Transverse colon (tissue), 4 donors: ENCODE data around the gene UBASH3B. TPM values are rescaled to one million over a fixed set of nuclear protein-coding genes. Genes with fewer than 3 reads are reported as not detected.
"Not testable (repeated sequence)": the region's sequence is repeated elsewhere in the genome, so short reads cannot be mapped to it uniquely, and the experiment has no call there.

Experiments
- DNase-seq: peaks from one replicate; pipeline ENCODE4 v3.0.0-alpha.2; 2019
- H3K27ac ChIP-seq, 4 donors: fragments of 200-600 bp; sonication (generic); 2 replicates each; pipeline ENCODE4 v1.5.1; 2016 to 2018; ENCODE audit warnings: inconsistent platforms in 4 of 4
- H3K27me3 ChIP-seq: fragments of 200-600 bp; sonication (generic); 2 replicates; pipeline ENCODE4 v1.5.1; 2017; ENCODE audit warnings: inconsistent platforms
- H3K36me3 ChIP-seq, 4 donors: fragments of 200-600 bp; sonication (generic); 2 replicates each; pipeline ENCODE4 v1.5.1; 2017 to 2019; ENCODE audit warnings: inconsistent platforms in 4 of 4
- H3K4me1 ChIP-seq, 4 donors: fragments of 200-600 bp; sonication (generic); 2 replicates each; pipeline ENCODE4 v1.5.1; 2017 to 2020; ENCODE audit warnings: inconsistent platforms in 4 of 4
- H3K4me3 ChIP-seq, 4 donors: fragments of 200-600 bp; sonication (generic); 1 replicate in 1 of 4; 2 replicates in 3 of 4; pipeline versions ENCODE4 v1.5.1 to v1.6.1; 2017 to 2019; ENCODE audit warnings: inconsistent platforms in 4 of 4
- H3K9me3 ChIP-seq, 2 donors: fragments of 200-600 bp; sonication (generic); 2 replicates each; pipeline ENCODE4 v1.5.1; 2017 to 2019; ENCODE audit warnings: inconsistent platforms in 2 of 2
- EP300 ChIP-seq: sonication (generic); formaldehyde crosslinking; IDR thresholded peaks from one replicate; pipeline ENCODE4 v1.6.1; 2017; ENCODE audit warnings: antibody characterized with exemption, low read depth
- POLR2A ChIP-seq: fragments of 450-650 bp; IDR thresholded peaks from one replicate; pipeline ENCODE4 v1.6.1; 2016; ENCODE audit warnings: antibody characterized with exemption, mild to moderate bottlenecking, moderate library complexity
- POLR2AphosphoS5 ChIP-seq, 3 donors: sonication (generic); formaldehyde crosslinking; IDR thresholded peaks; one replicate each; pipeline ENCODE4 v1.6.1; 2016; ENCODE audit warnings: antibody characterized with exemption in 3 of 3
- WGBS, 2 donors: methylation state at CpG; one replicate each; pipeline ENCODE4 v1.1.5; 2018; ENCODE audit warnings: low coverage in 1 of 2; 5-methylcytosine and 5-hydroxymethylcytosine counted together
- in situ Hi-C, 4 donors: fragments of 200-750 bp; cut with MboI; loops; one replicate each; pipeline versions ENCODE4 v1.15.0 to v1.15.1; 2017; ENCODE audit warnings: low sequenced_read_pairs in 3 of 4, low pct_ligation_motif_present in 1 of 4, low pct_unique_long_range_greater_than_20kb in 1 of 4
- intact Hi-C: fragments of 100-400 bp; cut with DNase I; formaldehyde crosslinking; loops from one replicate; pipeline ENCODE4 v1.15.1; 2023; ENCODE audit warnings: low total_unique reads
- total RNA-seq, 4 donors: library from RNA; depleted of rRNA; stranded (reverse); fragments of >200 nt; gene quantifications; one replicate each; pipeline ENCODE4 v1.1.0, GENCODE V29; 2016
- TF ChIP-seq, protein P1 (sequence below), 5 experiments: fragments of 200-600 bp in 3 of 5; fragments of 450-650 bp in 2 of 5; sonication (generic) in 3 of 5; IDR thresholded peaks; 1 replicate in 2 of 5; 2 replicates in 3 of 5; pipeline ENCODE4 v1.5.1; 2016 to 2017; ENCODE audit warnings: antibody characterized with exemption in 5 of 5, inconsistent platforms in 3 of 5, mild to moderate bottlenecking in 2 of 5, moderate library complexity in 1 of 5

UBASH3B gene
- total RNA-seq, 4 donors from 2014 or later: 2.0 to 101 (median 17.0) TPM

DNA sequence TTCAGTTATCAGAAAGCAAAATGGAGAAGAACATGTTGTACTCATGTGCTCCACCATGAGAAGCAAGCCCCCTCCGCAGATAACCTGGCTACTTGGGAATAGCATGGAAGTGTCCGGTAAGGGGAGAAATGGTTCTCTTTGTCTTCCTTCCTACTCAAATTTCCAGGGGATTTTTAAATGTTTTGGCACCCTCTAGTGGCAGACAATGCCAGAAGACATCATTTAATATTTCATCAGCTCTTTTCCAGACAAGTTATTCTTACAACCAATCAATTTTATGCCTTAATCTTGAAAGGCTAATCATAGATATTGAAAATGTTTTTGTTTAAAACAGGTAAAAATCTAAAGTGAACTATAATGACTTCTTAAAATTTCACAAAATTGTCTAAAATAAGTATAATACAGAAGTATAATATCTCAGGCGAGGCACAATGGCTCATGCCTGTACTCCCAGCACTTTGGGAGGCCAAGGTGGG, 198.5 kb downstream of the UBASH3B start:
- in situ Hi-C loops (loop anchor here in 3 of 4 donors (5.0 to 25.0 kb wide), 4 partner anchors 57 to 217 kb away; no protein-coding TSS in a partner anchor), intact Hi-C loops (no loop called here)
- H3K4me1 ChIP-seq: no peaks in the 10 kb centered on the region
- 37 to 40% methylated on average over 3 of the region's 3 CpGs for WGBS, 2 donors
- no peaks in the 10 kb centered on the region for H3K36me3 ChIP-seq
- H3K9me3 ChIP-seq: no peaks in the 10 kb centered on the region
- H3K27me3 ChIP-seq: no peaks in the 10 kb centered on the region
- no peak overlapping the region for H3K27ac ChIP-seq
- H3K4me3 ChIP-seq: no peak overlapping the region
- TF ChIP-seq, protein P1, sequence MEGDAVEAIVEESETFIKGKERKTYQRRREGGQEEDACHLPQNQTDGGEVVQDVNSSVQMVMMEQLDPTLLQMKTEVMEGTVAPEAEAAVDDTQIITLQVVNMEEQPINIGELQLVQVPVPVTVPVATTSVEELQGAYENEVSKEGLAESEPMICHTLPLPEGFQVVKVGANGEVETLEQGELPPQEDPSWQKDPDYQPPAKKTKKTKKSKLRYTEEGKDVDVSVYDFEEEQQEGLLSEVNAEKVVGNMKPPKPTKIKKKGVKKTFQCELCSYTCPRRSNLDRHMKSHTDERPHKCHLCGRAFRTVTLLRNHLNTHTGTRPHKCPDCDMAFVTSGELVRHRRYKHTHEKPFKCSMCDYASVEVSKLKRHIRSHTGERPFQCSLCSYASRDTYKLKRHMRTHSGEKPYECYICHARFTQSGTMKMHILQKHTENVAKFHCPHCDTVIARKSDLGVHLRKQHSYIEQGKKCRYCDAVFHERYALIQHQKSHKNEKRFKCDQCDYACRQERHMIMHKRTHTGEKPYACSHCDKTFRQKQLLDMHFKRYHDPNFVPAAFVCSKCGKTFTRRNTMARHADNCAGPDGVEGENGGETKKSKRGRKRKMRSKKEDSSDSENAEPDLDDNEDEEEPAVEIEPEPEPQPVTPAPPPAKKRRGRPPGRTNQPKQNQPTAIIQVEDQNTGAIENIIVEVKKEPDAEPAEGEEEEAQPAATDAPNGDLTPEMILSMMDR (IDR thresholded peaks at IDR 0.05): peak; percentile 65 to 72 (median 69)
- TF ChIP-seq POLR2AphosphoS5 (IDR thresholded peaks at IDR 0.05) (no peak), EP300 (no peak), POLR2A (no peak)
- DNase-seq: peak; percentile 31

DNA sequence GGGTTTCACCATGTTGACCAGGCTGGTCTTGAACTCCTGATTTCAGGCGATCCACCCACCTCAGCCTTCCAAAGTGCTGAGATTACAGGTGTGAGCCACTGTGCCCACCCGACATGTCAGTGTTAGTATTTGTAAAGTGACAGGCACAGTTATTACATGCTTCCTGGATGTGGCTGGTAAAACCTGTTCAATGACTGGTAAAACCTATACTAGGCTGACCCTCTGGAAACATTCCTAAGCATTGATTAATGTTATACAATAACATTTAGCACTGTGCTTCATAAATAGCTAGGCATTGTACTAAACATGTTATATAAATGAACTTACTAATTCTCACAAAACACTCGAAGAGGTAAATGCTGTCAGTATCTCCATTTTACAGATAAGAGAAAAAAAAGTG, 206.1 kb downstream of the UBASH3B start:
- intact Hi-C loops: loop anchor here (5.0 kb wide), 1 partner anchor 161 kb away; no protein-coding TSS in a partner anchor
- H3K4me1 ChIP-seq: no peaks in the 10 kb centered on the region
- H3K27me3 ChIP-seq: peaks cover 19% of the 10 kb centered on the region
- 50 to 59% methylated on average over 1 to 3 of the region's 3 CpGs for WGBS, 2 donors
- DNase-seq: no peak
- no peak overlapping the region for H3K4me3 ChIP-seq
- in situ Hi-C loops: loop anchor here (10.0 to 25.0 kb wide), 5 partner anchors 151 to 227 kb away; no protein-coding TSS in a partner anchor
- H3K36me3 ChIP-seq: no peaks in the 10 kb centered on the region
- no peak overlapping the region for H3K27ac ChIP-seq
- TF ChIP-seq, protein P1 (IDR thresholded peaks at IDR 0.05): no peak
- no peak for TF ChIP-seq EP300
- no peak for TF ChIP-seq POLR2A
- TF ChIP-seq POLR2AphosphoS5 (IDR thresholded peaks at IDR 0.05): no peak
- H3K9me3 ChIP-seq: no peaks in the 10 kb centered on the region

DNA sequence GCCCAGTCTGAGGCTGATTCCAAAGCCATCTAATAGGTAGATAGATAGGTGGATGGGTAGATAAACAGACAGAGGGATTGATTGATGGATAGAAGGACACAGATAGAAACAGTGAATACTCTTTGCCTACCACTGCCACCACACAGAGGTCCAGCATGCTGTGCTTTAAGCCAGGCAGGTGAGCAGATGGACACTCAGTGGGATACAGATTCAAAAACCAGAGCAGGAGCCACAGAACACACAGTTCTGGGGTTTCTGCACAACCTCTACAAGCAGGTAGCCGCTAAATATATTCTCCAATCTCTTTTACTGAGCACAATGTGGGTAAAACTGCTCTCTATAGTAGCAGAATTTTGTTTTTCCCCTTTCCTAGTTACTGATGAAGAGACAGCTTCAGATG, 206.6 kb downstream of the UBASH3B start:
- Histone ChIP-seq H3K27me3 (peaks cover 19% of the 10 kb centered on the region), H3K4me1 (no peaks in the 10 kb centered on the region), H3K27ac (no peak overlapping the region), H3K9me3 (no peaks in the 10 kb centered on the region), H3K4me3 (no peak overlapping the region), H3K36me3 (no peaks in the 10 kb centered on the region)
- intact Hi-C loops: loop anchor here (5.0 kb wide), 1 partner anchor 160 kb away; no protein-coding TSS in a partner anchor
- 88 to 100% methylated on average over 1 of the region's 1 CpG for WGBS, 2 donors
- in situ Hi-C loops: loop anchor here (10.0 to 25.0 kb wide), 5 partner anchors 150 to 227 kb away; no protein-coding TSS in a partner anchor
- no peak for TF ChIP-seq POLR2AphosphoS5 (IDR thresholded peaks at IDR 0.05)
- no peak for DNase-seq

DNA sequence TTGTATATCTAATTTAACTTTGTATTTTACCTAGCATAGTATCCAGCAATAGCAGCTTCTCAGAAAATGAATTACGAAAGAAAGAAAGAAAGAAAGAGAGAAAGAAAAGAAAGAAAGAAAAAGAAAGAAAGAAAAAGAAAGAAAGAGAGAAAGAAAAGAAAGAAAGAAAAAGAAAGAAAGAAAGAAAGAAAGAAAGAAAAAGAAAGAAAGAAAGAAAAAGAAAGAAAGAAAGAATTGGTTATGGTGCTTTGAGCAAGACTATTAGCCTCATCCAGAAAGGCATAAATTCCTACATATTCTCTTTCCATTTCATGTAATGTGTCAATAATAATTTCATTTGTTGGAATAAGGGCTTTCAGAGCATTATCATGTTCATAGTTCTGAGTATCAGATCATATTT, 207.6 kb downstream of the UBASH3B start:
- H3K4me3 ChIP-seq, H3K36me3 ChIP-seq, H3K27ac ChIP-seq, H3K9me3 ChIP-seq, H3K4me1 ChIP-seq, DNase-seq: not testable (repeated sequence)
- intact Hi-C loops (loop anchor here (5.0 kb wide), 1 partner anchor 159 kb away; no protein-coding TSS in a partner anchor), in situ Hi-C loops (loop anchor here (10.0 to 25.0 kb wide), 5 partner anchors 149 to 228 kb away; no protein-coding TSS in a partner anchor)
- 68 to 100% methylated on average over 1 of the region's 1 CpG for WGBS, 2 donors
- H3K27me3 ChIP-seq: peaks cover 19% of the 10 kb centered on the region

DNA sequence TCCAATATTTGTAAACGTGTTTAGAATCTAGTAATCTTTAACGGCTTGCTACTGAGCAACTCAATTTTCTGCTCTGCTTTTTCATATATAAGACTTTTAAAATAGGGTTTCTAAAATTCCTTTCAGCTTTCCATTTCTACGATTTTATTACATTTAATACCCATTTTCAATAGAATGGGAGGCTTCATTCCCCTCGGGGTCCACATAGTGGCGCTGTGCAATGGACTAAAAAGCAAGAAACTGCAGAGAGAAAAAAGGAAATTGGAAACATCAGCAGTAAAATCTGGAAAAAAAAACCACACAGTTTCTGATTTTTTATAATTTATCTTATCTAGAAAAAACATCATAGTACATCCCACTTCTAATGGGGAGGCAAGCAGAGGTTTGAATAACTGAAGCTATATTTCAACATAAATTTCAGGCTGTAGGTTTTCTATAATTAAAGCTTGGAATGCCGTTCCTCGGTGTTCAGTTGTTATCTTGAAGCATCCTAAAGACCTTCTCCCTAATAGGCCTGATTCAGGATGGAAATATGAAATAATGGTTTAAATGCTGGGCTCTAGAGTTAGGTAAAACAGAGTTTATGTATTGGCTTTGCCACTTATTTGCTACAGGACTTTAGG, 208.3 kb downstream of the UBASH3B start:
- intact Hi-C loops: loop anchor here (5.0 kb wide), 1 partner anchor 158 kb away; no protein-coding TSS in a partner anchor

More for the DNA sequence above, 208.3 kb downstream of the UBASH3B start:
- no peaks in the 10 kb centered on the region for H3K4me1 ChIP-seq
- H3K36me3 ChIP-seq: no peaks in the 10 kb centered on the region
- in situ Hi-C loops: loop anchor here (10.0 to 25.0 kb wide), 5 partner anchors 148 to 229 kb away; no protein-coding TSS in a partner anchor
- H3K4me3 ChIP-seq: no peak overlapping the region
- H3K27ac ChIP-seq: no peak overlapping the region
- no peak for TF ChIP-seq POLR2A
- TF ChIP-seq, protein P1 (IDR thresholded peaks at IDR 0.05): peak; percentile 64 to 75 (median 73)
- no peaks in the 10 kb centered on the region for H3K9me3 ChIP-seq
- 19 to 29% methylated on average over 7 of the region's 7 CpGs for WGBS, 2 donors
- DNase-seq: peak; percentile 47
- H3K27me3 ChIP-seq: peaks cover 19% of the 10 kb centered on the region
